Renal cortical epithelial cell (primary cell): ENCODE results near the gene SLC25A42. TPM values are rescaled to one million over a fixed set of nuclear protein-coding genes. Genes with fewer than 3 reads are reported as not detected.
A peak's percentile ranks its signal among the peaks of the same experiment; 100 is the strongest.
"Not testable (repeated sequence)": the region's sequence is repeated elsewhere in the genome, so short reads cannot be mapped to it uniquely, and the experiment has no call there.

Experiments used
- DNase-seq: peaks from one replicate; pipeline ENCODE4 v3.0.0-alpha.2; 2011; ENCODE audit warnings: low read depth
- total RNA-seq: library from RNA; depleted of rRNA; stranded (reverse); fragments of >200 nt; gene quantifications from 2 replicates; pipeline ENCODE4 v1.2.3, GENCODE V29; 2014

Gene SLC25A42
- total RNA-seq, 1 donor from 2014 or later = 4.5 TPM

DNA sequence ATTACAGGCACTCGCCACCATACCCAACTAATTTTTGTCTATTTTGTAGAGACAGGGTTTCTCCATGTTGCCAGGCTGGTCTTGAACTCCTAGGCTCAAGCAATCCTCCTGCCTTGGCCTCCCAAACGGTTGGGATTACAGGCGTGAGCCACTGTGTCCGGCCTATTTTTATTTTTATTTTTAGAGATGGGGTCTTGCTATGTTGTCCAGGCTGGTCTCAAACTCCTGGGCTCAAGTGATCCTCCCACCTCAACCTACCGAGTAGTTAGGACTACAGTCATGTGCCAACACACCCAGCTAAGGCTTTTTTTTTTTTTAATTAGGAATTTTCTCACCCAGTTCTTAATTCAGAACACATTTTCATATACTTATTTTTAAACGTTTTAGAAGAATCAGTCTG lies 71.9 kb downstream of the SLC25A42 start:
- DNase-seq = not testable (repeated sequence)

DNA sequence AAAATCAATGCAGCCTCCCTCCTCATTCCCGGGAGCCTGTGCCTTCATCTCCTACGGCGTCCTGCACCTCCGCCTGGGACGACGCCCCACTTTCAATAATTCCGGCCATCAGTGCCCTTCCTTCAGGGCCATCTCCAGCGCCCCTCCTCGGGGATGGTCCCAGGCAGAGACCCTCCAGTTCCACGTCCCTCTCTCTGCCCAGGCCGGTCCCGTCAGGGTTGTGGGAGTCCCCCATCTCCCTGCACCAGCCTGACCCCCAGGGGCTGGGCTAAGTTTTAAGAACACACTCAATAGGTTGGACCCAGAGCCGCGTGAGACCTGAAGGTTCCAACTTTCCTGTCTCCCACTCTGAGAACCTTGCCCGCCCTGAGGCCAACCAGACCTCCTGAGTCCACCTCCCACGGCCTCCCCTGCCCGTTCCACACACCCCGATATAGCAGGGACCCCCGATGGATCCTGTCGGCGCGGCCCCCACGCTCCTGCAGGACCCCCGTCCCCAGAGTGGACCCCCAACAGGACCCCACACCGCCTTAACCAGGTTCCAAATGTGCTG lies 73.8 kb downstream of the SLC25A42 start:
- no peak for DNase-seq

DNA sequence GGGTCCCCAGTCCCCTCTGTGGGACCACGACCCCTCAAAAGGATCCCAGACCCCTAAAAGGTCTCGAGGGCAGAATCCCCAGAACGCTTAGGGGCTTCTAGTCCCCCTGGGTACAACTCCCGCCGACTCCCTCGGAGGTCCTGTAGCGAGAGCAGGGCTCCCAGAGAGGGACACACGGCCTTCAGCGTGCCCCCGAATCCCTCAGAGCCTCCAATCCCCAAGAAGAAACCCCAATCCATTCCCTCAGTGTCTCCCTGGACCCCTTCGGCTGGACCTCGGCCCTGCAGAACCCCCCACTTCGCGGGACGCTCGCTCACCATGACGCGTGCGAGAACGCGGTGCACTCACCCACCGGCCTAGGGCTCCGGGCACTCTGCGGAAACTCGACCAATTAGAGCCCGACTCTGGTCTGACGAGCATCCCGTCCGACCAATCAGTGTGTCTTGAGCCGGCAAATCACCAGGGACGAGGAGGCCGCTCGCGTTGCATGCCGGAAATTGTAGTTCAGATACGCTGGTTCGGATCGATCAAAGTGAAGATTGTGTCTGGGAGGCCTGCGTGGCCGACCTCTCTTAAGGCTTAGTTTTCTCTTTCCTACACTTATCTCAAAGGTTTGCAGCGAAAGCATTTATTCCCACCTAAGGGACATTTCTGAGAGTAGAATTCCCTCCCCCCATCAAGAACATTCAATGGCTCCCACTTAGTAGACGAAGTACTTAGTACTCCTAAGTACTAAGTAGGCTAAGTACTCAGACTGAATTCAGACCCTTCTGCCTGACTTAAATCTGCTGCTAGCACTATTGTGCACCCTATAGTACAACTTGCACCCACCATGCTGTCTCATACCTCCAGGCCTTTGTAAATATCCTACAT lies 74.6 kb downstream of the SLC25A42 start, which contains the start of gene TMEM161A:
Gene TMEM161A (minus strand): TSS at position 370 of the 873 bp plus-strand sequence. CDS start 50 bp downstream, at position 320.
- peak; percentile 95 for DNase-seq

DNA sequence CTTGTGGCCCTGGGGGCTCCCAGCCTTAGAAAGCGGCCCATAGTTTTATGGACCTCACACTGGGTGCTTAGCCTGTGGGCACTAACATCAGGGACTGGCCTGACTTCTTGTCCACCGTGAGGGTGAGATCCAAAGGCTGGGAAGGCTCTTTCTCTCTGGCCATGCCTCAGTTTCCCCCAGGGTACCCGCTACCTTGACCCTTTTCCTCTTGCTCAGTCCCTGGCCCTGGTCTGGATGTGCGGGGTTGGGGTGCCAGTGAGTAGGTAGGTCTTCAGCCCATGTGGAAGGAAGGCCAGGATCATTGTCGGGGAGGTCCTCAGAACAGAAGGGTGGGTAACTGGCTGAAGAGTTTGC lies 76.1 kb downstream of the SLC25A42 start:
- DNase-seq = no peak

DNA sequence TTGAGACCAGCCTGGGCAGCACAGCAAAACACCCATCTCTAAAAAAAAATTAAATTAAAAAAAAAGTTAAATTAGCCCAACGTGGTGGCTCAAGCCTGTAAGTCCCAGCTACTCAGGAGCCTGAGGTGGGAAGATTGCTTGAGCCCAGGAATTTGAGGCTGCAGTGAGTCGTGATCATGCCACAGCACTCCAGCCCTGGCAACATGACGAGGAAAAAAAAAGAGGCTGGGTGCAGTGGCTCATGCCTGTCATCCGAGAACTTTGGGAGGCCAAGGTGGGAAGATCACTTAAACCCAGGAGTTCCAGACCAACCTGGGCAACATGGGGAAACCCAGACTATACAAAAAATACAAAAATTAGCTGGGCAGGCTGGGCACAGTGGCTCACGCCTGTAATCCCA lies 76.7 kb downstream of the SLC25A42 start:
- peak; percentile 11 for DNase-seq

DNA sequence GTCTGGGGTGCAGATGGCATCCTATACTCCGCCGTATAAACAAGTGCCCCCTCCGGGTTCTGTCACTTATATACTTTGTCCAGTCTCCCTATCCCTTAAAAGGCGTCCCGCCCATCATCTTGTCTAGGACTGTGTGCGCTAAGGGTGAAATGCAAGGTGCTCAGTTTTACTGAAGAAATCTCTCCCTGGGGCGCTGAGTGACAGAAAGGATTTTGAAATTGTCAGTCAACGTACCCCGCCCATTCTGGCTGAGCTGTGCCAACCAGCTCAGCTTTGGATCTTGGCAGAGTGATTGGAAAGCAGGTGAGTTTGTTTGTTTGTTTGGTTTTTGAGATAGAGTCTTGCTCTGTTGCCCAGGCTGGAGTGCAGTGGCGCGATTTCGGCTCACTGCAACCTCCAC lies 78.6 kb downstream of the SLC25A42 start:
- DNase-seq = no peak

DNA sequence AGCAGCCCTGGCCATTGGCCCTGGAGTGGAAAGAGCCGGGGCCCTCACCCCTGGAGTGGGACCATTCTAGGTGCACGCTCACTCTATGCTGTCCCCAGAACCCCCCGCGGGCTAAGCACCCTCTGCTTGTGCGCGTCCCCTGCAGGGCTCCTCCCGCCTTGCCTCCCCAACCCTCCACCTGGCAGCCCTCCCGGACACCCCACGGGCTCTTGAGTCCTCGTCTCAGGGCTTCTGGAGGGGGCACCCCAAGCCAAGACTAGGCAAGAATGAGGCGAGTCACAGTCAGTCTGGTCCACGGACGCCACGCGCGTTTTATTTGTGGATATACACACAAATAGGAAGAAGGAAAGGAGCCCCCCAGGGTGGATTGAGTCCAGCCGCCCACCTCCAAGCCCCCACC lies 81.5 kb downstream of the SLC25A42 start:
- no peak for DNase-seq

DNA sequence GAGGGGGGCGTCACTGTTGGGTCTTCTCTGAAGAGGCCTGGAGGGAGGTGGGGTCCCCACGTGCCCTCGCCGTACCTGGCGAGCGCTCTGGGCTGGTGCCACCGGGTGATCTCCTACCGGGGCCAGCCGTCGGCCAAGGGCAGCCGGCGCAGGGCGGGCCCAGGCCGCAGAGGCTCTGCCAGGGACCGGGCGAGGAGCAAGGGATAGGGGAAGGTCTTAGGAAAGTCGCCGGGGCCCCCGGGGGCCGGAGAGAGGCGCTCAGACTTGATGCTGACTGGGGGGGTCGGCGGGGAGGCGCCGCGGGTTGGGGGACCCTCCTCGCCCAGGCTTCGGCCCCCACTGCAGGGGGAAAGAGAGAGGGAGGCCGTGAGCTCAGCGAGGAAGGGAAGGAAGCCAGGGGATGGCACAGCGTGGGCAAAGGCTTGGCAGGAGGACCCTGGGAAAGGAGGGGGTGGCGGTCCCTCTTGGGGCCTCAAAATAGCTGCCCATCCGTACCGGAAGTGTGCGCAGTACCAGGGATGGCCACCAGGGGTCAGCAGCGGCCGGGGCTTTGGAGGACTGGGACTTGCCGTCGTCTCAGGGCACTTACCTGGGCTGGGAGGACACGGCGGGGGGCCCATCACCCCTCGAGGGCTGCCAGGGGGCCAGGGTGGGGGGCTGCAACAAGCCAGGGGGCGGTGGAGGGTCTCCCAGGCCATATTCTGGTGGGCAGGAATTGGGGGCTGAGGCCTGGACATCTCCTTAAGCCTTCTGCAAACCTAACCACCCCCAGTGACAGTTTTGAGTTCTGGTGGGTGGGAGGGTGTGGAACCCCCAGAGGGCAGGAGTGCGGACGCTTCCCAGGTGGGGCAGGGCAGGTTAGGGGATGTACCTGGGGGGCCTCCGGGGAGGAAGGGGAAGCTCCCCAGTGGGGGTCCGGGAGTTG lies 82.2 kb downstream of the SLC25A42 start:
- DNase-seq = peak; percentile 25

DNA sequence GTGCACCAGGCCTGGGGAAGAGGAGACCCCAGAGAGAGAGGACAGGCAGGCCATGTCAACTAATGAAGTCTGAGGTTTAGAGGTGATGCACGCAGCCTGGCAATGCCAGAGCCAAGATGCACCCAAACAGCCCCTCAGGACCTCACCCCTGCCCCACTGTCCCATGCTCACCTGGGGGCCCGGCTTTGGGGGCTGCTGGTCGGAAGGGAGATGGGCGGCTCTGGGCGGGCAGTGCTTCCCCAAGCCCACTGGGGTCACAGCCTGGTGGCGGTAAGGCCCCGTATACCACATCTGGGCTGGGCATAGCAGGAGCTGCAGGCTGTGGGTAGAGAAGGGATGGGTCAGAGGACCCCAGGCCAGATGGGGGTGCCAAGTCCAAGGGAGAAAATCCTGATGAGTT lies 83.1 kb downstream of the SLC25A42 start:
- no peak for DNase-seq

DNA sequence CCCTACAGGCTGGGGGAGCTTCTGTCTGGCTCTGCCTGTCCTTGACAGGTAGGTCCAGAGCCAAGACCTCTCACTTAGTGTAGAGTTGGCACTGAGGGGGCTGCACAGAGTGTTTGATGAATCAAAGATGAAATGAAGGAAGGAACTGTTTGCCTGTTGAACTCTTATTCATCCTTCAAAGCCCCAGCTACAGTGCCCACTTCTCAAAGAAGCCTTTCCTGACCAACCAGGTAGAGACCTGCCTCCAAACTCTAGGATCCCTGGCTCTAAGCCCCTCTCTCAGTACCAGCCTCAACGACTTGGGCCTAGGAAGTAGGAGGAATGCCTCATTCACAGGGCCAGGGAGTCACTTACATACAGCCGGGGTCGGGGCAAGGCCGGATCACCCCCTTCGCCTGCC lies 83.5 kb downstream of the SLC25A42 start:
- no peak for DNase-seq

DNA sequence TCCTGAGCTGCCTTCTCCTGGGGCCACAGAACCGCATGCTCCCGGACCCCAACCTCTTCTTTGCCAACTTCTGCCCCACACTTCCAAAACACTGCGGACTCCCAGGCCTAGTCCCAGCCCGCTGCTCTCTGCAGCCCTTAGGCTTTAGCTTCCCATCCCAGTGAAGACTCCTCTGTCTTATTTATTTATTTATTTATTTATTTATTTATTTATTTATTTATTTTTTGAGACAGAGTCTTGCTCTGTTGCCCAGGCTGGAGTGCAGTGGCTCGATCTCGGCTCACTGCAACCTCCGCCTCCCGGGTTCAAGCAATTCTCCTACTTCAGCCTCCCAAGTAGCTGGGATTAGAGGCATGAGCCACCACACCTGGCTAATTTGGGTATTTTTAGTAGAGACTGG lies 84.7 kb downstream of the SLC25A42 start:
- not testable (repeated sequence) for DNase-seq

DNA sequence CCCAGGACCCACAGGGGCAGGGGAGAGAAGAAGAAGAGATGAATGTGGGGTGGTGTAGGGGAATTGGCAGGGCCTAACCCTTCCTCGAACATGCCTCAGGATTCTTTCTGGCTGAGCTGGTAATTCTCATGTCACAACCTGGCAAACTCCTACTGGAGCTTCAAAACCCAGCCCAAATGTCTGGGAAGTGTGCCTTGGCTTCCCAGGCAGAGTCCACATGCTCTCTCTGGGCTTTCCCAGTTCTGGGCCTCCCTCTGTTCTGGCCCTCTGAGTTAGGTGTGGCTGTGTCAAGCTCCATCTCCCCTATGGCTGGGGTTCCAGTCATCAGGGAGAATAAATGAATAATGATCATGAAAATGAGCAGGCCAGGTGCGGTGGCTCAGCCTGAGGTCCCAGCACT lies 85.6 kb downstream of the SLC25A42 start:
- no peak for DNase-seq

DNA sequence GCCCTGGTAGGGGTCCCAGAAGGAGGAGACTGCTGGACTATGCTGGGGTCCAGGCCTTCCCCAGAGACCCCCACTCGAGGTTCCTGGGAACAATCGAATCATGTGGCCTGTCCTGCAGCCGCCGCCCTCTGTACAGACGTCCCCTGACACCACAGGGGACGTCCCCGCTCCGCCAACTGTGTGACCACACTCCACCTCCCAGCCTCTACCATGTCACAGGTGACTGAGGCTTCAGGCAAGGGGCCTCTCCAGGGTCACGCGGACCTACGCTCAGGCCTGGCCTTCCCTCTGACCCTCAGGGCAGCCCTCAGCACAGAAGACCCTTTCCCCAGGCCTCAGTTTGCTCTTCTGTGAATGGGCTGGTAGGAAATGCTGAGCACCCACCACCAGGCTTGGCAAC lies 87.6 kb downstream of the SLC25A42 start:
- DNase-seq = no peak

DNA sequence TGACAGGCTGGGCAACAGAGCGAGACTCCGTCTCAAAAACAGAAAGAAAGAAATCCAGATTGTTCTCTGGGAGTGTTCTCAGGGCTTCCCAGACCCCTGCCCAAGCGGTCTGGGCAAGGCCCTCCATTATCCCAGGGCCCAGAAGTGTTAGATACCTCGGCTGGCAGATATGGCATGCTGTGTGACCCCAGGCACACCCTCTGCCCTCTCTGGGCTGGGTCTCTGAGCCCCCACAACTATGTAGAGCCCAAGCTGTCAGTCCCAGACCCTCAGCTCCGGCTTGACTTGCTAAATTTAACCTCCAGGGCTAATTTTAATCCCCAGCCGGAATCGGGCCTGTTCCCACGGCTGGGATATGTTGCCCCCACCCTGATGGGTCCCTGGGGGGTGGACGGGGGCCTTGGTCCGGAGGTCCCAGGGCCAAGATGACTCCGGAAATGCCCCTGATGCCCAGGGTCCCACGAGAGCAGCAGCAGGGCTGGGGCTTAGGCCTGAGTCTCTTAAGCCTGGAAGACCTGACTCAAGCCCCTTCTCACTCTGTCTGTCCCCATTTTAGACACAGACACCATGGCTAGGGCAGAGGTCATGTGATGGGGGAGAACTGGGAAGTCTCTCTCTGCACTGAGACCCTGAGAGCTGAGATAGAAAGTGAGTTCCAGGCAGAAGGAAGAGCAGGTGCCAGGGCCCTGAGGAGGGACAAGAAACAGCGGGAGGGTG lies 89.0 kb downstream of the SLC25A42 start:
- no peak for DNase-seq

DNA sequence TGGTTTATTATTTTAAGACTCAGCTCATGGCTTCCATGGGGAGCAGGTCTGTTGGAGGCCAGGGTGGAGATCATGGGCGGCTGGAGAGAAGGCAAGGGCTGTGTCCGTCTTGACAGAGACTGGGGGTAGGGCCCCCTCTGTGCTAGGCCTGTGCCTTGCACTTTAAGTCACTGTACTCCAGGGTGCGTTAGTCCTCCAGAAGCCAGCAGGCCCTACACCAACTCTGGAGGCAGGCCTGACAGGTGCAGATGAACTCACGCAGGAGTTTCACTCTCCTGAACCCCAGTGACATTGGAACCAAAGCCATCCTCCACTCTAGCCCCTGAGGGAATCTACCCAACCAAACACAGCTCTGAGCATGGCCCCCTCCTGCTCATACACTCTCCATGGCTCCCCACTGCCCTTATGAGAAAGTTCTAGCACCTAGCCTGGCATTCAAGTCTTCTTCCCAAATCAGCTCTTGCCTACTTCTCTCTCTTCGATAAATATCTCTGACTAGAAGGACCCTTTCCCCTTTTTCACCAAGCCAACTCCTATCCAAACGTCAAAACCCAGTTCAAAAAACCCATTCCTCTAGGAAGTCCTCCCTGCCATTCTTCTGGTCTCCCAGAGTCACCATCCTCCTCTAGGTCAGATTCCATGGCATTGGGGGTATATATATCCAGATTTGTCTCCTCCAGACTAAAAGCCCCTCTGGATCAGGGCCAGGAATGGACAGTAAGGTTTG lies 91.1 kb downstream of the SLC25A42 start:
- DNase-seq = no peak

DNA sequence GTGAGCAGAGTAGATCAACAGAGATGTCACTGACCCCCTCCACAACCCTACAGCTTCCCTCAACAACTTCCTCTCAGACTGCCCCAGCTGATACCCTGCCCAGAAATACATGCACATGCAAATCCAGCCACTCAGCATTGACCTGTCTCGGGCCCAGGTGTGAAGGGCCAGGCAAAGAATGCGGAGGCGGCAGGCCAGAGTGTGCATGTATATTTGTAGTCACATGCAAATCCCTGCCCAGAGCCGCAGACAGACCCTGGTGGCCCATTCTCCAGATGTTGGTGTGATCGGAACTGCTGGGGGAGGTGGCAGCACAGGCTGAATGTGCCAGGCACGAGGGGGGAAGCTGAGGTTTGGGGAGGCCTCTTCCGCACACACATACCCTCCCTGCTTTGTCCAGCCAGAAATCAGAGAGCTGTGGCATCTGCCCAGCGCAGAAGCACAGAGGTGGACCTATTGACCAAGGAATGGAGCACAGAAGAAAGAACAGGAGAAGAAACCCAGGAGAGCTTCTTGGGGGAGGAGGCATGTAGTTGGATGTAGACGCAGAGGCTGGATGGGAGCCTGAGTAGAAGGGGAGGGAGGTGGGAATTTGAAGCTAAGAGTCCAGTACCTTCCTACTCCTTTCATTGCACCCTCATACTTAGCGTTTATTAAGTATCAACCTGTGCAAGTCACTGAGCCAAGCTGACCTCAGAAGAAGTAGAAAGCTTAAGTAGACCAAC lies 91.9 kb downstream of the SLC25A42 start:
- no peak for DNase-seq

DNA sequence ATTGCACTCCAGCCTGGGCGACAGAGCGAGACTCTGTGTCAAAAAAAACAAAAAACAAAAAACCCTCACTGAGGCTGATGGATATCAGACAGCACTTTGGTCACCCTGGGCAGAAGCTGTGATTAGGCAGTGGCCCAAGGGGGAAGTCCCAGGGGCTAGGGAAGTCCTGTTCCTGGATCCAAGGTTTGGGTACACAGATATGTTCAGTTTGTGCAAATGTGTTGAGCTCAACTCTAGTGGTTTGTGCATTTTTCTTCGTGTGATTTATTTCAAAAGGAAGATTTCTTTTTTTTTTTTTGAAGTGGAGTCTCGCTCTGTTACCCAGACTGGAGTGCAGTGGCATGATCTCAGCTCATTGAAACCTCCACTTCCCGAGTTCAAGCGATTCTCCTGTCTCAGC lies 94.0 kb downstream of the SLC25A42 start:
- no peak for DNase-seq

DNA sequence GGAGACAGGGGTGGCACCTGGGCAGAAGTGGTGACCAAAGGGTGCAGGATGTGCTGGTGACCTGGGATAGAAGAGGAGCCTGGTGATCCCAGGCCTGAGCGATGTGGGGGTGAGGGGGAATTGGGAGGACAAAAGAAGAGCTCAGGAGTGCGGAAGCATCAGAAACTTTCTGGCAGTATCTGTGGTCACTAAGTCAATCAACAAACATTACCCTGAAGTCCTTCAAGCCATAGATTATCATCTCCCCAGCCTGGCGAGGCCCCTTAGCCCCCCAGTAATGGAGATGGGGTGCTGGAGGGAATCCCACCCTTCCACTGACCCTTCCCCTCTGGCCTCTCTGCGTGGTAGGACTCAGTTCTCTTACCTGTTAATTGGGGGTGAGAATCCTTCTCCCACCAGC lies 95.7 kb downstream of the SLC25A42 start:
- DNase-seq = no peak

DNA sequence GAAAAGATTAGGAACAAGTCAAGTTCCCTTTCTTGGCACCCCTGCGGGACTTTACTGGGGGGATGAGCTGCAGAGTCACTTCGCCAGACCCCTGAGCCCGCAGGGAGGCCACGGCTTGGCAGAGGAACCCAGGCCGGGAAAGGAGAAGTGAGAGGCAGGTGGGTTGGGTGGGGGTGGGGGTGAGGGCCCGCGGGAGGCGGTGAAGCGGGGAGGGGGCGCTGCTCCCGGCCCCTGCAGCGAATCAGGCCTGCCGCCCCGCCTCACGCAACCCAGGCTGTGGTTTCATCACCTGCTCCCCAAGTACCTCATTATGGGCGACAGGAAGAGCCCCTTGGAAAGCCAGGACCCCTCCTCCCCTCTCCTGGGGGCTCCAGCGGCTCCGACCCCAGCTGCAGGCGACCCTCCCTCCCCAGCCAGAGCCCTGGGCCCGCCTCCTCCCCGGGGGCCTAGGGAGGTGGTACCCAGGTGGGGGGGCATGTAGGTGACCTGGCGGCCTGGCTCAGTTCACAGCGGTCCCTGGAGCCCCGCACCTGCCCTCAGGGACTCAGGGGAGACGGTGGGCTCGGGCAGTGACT lies 96.8 kb downstream of the SLC25A42 start:
- no peak for DNase-seq

DNA sequence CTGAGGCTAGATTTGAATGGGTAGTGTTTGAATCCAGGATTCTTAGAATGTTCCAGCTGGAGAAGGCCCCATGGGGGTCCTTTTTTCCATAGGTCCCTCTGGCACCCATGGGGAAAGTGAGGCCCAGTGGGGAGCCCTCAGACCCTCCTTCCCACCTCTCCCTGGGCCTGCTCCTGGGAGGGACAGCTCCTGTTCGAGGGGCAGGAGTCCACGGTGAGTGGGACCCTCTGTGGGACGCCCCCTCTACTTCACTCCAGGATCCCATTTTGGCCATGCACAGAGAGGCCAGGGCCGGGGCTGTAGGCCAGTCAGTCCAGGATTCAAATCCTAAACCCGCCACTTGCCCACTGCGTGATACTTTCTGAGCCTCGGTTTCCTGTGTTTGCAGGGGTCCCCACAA lies 98.7 kb downstream of the SLC25A42 start:
- no peak for DNase-seq
